ENCODE results near the gene PVALEF.

DNA sequence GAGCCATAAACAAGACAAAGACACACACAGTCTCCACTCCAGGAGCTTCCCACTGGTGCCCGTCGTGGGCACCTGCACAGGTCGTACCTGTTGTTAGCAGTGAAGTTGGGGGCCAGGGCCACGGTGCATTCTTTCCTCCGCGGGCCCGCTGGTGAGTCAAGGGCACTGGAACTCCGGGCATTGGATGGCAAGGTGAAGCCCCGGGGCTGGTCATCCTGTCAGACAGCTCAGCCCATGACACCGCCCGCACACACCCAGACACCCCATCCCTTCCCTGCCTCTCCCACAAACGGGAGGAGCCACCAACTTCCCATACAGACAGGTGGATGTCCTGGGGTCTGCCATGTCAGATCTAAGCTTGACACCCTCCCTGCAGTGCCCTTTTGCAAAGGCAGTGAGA lies 41.4 kb downstream of the PVALEF start:
- TF ChIP-seq, protein P1, sequence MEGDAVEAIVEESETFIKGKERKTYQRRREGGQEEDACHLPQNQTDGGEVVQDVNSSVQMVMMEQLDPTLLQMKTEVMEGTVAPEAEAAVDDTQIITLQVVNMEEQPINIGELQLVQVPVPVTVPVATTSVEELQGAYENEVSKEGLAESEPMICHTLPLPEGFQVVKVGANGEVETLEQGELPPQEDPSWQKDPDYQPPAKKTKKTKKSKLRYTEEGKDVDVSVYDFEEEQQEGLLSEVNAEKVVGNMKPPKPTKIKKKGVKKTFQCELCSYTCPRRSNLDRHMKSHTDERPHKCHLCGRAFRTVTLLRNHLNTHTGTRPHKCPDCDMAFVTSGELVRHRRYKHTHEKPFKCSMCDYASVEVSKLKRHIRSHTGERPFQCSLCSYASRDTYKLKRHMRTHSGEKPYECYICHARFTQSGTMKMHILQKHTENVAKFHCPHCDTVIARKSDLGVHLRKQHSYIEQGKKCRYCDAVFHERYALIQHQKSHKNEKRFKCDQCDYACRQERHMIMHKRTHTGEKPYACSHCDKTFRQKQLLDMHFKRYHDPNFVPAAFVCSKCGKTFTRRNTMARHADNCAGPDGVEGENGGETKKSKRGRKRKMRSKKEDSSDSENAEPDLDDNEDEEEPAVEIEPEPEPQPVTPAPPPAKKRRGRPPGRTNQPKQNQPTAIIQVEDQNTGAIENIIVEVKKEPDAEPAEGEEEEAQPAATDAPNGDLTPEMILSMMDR (optimal IDR thresholded peaks at IDR 0.05 in 1 of 3, IDR thresholded peaks at IDR 0.05 in 1 of 3, conservative IDR thresholded peaks at IDR 0.05 in 1 of 3; ENCODE audit: extremely low read depth in 1 of 3, insufficient read depth in 2 of 3, low read length in 3 of 3), result no peak
- TF ChIP-seq EZH2 (IDR thresholded peaks at IDR 0.05; ENCODE audit: low read length), result no peak

Measured in keratinocyte (primary cell).